Measurements from ENCODE around the gene MARCHF11.

DNA sequence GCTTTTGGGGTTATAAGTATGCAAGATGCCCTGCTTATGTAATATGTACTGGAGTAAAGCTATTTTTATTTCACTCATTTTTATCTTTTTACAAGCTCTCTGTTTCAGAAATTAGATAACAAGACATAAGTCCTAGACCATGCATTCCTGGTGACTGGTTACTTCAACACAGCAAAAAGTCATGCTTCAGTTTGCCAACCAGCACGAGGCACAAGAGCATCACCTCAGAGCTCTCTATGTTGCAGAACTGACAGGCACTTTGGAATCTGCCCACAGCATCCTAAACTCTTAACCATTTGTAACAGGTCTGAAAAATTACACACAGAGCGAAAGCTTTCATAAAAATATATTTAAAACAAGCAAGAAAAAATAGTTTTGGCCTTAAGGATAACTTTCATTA is 112.8 kb downstream of the MARCHF11 start:
- TF ChIP-seq, protein P1, sequence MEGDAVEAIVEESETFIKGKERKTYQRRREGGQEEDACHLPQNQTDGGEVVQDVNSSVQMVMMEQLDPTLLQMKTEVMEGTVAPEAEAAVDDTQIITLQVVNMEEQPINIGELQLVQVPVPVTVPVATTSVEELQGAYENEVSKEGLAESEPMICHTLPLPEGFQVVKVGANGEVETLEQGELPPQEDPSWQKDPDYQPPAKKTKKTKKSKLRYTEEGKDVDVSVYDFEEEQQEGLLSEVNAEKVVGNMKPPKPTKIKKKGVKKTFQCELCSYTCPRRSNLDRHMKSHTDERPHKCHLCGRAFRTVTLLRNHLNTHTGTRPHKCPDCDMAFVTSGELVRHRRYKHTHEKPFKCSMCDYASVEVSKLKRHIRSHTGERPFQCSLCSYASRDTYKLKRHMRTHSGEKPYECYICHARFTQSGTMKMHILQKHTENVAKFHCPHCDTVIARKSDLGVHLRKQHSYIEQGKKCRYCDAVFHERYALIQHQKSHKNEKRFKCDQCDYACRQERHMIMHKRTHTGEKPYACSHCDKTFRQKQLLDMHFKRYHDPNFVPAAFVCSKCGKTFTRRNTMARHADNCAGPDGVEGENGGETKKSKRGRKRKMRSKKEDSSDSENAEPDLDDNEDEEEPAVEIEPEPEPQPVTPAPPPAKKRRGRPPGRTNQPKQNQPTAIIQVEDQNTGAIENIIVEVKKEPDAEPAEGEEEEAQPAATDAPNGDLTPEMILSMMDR (conservative IDR thresholded peaks at IDR 0.05 in 1 of 2, IDR thresholded peaks at IDR 0.05 in 1 of 2; ENCODE audit: low read depth in 1 of 2, low read length in 2 of 2), result no peak
- no peak for TF ChIP-seq EZH2 (IDR thresholded peaks at IDR 0.05; ENCODE audit: low read length, missing control alignments)

All from fibroblast of lung (primary cell).